Inferior parietal cortex (tissue), 1 donor: Measurements from ENCODE around the gene GPR37.

ENCODE experiments used
- DNase-seq: peaks from one replicate; pipeline ENCODE4 v3.0.0-alpha.2; 2016; ENCODE audit errors: extremely low spot score

GPR37 gene

GRCh38 chr7:124780608-124781007 is 15.0 kb upstream of the GPR37 start:
- DNase-seq, result no peak

- no peak for DNase-seq
Observed at GRCh38 chr7:124780056-124780455, 14.5 kb upstream of the GPR37 start.

GRCh38 chr7:124779620-124780019 is 14.0 kb upstream of the GPR37 start:
- DNase-seq, result no peak

GRCh38 chr7:124779194-124779593 is 13.6 kb upstream of the GPR37 start:
- DNase-seq, result no peak

GRCh38 chr7:124777268-124777667 is 11.7 kb upstream of the GPR37 start:
- no peak for DNase-seq

- no peak for DNase-seq
Observed at GRCh38 chr7:124776153-124776552, 10.6 kb upstream of the GPR37 start.

- no peak for DNase-seq
Observed at GRCh38 chr7:124775422-124775821, 9.8 kb upstream of the GPR37 start.

GRCh38 chr7:124773938-124774337 is 8.3 kb upstream of the GPR37 start:
- no peak for DNase-seq

GRCh38 chr7:124773339-124773738 is 7.7 kb upstream of the GPR37 start:
- DNase-seq, result no peak

- DNase-seq, result no peak
Observed at GRCh38 chr7:124769136-124769535, 3.5 kb upstream of the GPR37 start.

- no peak for DNase-seq
Observed at GRCh38 chr7:124768525-124768924, 2.9 kb upstream of the GPR37 start.

- DNase-seq, result no peak
Observed at GRCh38 chr7:124764847-124765400, 668 bp downstream of the GPR37 start.

GRCh38 chr7:124764051-124764846 is 1.3 kb downstream of the GPR37 start:
- DNase-seq, result no peak

- peak; percentile 73 for DNase-seq
Observed at GRCh38 chr7:124762611-124763143, 2.9 kb downstream of the GPR37 start.

- no peak for DNase-seq
Observed at GRCh38 chr7:124761164-124761715, 4.4 kb downstream of the GPR37 start.

GRCh38 chr7:124758327-124758726 is 7.3 kb downstream of the GPR37 start:
- DNase-seq, result no peak

GRCh38 chr7:124754576-124755268 is 10.9 kb downstream of the GPR37 start:
- DNase-seq, result peak; percentile 79

- no peak for DNase-seq
Observed at GRCh38 chr7:124752310-124752709, 13.3 kb downstream of the GPR37 start.

- DNase-seq, result no peak
Observed at GRCh38 chr7:124751027-124751426, 14.6 kb downstream of the GPR37 start.

GRCh38 chr7:124747072-124747471 is 18.5 kb downstream of the GPR37 start:
- no peak for DNase-seq

- DNase-seq, result no peak
Observed at GRCh38 chr7:124738639-124739038, 27.0 kb downstream of the GPR37 start.

GRCh38 chr7:124737760-124738300 is 27.8 kb downstream of the GPR37 start:
- no peak for DNase-seq
